Fibroblast of skin of left biceps (primary cell): ENCODE measurements around the gene RBX1.
"Not testable (repeated sequence)": the region's sequence is repeated elsewhere in the genome, so short reads cannot be mapped to it uniquely, and the experiment has no call there.

Source experiments
- DNase-seq, 2 experiments: peaks; one replicate each; pipeline ENCODE4 v3.0.0-alpha.2; 2013; ENCODE audit warnings: low read depth in 2 of 2

RBX1 gene

DNA sequence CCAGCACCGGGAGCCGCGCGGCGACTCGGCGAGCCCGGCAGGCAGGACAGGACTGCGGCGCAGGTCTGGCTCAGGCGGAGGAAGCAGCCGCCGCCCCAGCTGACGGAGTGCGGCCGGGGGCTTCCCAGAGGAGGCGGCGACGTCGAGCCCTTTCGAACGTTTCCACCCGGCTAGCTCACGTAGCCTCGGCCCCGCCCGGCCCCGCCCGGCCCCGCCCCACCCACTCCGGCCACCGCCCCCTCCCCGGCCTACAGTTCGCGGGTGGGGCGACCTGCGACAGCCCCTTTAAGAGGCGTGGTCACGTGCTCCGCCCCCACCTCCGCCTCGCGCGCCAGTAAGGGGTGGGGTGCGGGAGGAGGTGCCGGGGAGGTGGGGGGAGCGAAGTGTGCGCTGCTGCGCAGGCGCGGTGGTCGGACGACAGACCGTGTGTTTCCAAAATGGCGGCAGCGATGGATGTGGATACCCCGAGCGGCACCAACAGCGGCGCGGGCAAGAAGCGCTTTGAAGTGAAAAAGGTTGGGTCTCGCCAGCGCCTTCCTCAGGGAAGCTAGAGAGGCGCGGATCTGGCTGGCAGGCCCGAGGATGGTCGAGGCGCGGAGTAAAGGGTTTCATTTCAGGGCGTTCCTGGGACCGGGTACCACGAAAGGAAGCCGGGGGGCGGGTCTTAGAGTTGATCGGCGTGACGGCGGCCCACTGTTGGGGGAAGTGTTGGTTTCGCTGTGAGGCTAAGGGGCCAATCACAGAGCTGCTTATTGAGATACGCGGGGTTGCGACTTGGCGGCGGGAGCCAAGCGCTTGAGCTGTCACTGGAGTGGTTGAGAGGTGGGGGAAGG lies at the start of gene RBX1:
TSS of gene RBX1 (plus strand) at position 417 of the 833 bp plus-strand sequence. CDS start at position 438, 21 bp downstream.
- DNase-seq: peak; percentile 95 to 97

DNA sequence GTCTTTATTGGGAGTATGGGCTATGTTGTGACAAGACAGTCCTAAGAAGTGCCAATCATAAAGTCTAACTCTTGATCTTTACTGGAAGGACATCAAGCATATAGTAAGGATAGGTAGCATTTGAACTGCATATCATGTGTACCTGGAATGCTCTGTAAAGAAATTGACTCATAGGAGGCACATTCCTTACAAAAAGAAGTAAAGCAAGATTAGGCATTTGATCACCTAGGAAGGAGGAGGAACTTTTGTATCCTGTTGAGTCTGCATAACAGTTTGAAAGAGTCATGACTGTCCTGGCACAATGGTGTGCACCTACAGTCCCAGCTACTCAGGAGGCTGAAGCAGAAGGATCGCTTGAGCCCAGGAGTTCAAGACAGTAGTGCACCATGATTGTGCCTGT lies 47.1 kb upstream of the RBX1 start:
- DNase-seq: no peak

DNA sequence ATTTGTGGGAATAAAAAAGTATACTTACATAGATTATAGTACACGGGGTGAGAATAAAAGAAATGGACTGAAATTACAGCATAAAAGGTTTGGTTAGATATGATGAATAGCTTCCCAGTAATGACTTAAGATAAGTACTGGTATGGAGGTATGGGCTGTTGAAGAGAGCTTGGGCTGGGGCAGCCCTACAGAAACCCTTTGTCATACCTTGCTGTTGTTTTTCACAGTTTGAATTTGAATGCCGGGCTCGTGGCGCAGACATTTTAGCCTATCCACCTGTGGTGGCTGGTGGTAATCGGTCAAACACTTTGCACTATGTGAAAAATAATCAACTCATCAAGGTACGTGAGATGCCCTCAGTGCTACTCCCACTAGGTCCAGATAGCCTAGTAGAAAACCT lies 42.3 kb upstream of the RBX1 start:
- no peak for DNase-seq

DNA sequence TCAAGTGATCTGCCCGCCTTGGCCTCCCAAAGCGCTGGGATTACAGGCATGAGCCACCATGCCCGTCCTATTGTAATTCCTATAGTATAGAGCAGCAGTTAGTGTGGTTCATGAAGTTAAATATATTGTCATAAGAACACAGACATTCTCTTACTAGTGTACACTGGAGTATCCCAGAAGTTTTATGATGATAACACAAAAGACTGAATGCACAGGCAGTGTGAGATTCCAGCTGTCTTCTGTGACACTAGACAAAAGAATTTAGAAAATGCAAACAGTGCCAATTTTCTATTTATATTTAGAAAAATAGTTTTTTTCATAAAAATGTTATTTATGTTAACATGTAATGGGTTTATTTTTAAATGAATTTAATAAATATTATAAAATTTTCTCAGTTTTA lies 39.4 kb upstream of the RBX1 start:
- no peak for DNase-seq

DNA sequence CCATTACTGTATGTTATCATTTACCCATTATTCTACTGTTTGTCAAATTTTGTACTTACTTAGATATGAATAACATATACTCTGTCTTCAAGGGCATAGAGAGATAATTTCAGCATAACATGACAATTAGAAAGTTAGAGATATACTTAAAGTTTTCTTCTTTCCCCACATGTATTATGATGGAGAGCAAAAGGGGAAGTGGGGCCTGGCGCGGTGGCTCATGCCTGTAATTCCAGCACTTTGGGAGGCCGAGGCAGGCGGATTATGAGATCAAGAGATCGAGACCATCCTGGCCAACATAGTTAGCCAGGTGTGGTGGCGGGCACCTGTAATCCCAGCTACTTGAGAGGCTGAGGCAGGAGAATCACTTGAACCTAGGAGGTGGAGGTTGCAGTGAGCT lies 38.2 kb upstream of the RBX1 start:
- DNase-seq: not testable (repeated sequence)

DNA sequence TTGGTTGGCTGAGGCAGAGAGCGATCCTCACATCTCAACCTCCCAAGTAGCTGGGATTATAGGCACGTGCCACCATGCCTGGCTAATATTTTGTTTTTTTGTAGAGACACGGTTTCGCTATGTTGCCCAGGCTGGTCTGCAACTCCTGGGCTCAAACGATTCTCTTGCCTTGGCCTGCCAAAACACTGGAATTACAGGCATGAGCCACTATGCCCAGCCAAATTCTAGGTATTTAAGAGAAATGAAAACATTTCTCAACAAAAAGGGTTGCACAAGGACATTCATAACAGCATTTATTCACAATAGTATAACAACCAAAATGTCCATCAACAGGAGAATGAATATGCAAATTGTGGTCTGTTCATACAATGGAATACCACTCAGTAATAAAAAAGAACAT lies 31.7 kb upstream of the RBX1 start:
- DNase-seq: no peak

DNA sequence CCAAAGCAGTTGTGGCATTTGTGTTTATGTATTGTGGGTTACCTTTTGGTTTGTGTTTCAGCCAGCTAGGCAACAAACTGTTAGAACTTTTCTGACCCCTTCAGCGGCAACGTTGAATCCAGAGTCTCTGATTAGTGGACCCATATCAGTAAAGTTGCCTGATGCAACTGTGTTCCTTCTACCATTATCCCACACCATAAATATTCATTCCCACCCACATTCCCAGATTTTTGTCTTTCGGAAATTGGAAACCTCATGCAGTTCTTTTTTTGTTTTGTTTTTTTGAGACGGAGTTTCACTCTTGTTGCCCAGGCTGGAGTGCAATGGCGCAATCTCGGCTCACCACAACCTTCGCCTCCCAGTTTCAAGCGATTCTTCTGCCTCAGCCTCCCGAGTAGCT lies 30.7 kb upstream of the RBX1 start:
- DNase-seq: no peak

DNA sequence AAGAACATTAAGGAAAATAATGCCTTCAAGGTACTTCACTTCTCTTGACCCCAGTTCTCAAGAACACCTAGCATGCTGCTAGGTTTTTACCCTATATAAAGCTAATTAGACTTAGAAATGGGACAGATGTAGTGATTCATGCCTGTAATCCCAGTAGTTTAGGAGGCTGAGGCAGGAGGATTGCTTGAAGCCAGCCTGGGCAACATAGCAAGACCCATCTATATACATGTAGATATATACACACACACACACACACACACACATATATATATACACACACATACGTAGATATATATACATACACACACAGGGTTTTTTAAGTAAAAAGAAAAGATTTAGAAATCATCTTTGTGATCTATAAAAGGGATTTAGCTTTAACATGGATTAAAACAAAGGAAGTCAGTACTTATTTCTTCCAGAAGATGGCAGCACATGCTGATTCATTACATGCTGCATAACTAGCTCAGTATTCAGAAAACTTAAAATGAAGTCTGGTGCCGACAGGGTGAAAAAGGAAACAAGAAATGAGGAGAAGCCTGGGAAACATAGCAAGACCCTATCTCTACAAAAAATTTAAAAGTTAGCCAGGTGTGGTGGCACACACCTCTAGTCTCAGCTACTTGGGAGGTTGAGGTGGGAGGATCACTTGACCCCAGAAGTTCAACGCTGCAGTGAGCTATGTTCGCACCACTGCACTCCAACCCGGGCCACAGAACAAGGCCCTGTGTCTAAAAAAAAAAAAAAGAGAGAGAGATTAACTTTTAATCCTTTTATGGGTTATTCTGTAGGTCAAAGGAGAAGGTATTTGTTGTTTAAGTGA lies 28.5 kb upstream of the RBX1 start:
- peak; percentile 26 to 30 for DNase-seq

DNA sequence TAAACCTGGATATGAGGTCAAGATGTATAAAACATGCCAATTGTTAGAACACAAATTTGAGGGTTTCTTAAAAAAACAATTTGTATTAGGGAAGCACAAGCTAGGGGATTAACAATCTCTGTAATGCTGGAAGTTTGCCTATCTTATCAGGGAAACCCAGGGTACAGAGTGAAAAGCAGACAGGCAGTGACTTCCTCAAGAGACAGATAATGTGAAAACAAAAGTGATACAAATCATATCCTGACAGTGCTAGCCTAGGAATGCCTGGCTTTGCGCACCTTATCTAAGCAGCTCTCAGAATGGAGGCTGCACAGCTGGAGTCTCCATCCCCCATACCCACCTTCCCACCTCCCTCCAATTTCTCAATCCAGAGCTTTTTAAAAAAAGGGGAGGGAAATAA lies 22.5 kb upstream of the RBX1 start:
- no peak for DNase-seq

DNA sequence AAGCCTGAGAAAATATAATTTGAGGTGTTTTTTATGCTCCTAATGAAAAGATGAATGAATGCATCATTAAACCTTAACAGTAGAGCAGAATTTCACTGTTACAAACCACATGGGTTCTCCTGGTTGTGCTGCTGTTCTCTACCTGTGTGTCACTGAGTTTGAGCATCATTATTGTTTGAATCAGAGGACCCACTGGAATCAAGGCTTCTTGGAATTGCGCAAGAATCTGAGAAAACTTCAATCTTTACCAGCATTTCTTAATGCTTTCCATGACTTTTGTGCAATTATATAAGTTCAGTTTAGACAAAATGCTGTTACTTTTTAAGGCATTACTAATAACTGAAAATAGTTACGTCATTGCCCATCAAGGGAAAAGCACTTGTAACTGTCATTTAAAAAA lies 18.8 kb upstream of the RBX1 start:
- no peak for DNase-seq

DNA sequence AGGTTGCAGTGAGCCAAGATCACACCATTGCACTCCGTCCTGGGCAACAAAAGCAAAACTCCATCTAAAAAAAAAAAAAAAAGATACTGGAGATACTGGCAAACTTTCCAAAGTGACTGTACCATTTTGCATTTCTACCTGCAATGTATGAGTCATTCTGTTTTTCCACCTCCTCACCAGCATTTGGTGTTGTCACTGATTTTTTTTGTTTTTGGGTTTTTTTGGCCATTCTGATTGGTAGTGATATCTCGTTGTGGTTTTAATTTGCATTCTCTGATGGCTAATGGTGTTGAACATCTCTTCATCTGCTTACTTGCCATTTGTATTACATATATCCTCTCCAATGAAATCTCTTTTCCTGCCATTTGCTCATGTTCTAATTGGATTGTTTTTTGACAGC lies 12.0 kb upstream of the RBX1 start:
- no peak for DNase-seq

DNA sequence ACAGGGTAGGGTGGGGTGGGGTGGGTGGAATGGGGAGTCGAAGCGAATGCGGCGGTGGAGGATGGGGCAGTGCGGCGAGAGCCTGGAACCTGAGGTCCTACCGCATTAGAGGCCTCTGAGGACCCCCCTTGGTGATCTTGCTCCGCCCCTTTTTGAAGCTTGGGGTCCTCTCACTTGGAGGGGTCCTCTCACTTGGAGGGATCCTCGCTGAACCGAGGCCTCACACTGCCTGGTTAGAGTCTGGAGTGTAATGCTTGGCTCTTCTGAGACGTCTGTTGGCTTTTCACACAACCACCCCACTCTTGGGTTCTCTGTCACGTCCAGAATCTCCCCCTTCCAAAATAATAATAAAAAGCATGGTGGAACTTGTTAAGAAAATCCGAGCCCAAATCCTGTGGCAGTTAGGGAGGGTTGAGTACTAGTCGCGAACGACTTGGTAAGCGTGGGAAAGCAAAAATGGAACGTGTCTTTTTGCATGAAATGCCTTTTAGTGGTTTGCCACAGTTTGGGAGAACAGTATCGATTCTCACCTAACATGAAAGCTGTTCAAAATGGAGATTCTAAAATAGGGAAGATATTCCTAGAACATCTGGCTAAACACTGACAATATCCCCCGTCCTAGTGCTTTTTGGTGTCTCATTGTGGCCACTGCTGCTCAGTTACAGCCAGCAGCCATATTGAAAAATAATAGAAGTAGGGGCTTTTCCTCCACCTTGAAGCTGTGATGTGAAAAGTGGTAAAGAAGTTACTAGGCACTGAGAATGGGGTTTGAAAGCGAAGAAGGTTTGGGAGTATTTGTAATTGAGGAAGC lies 822 bp downstream of the RBX1 start:
- DNase-seq: no peak

DNA sequence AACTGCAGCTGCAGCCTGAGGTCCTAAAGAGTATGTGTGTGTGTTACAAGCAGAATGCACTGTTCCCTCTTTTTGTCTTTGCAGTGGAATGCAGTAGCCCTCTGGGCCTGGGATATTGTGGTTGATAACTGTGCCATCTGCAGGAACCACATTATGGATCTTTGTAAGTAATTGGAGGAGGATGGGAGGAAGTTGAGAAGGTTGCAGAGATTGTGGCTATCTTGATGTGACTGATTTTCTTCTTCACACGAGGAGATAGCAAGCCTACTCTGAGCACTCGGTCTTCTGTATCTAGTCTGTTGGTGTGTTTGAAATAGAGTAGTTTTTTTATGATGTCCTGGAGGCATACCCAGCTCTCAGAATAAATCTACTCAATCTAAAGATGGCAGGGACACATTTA lies 2.3 kb downstream of the RBX1 start:
- no peak for DNase-seq

DNA sequence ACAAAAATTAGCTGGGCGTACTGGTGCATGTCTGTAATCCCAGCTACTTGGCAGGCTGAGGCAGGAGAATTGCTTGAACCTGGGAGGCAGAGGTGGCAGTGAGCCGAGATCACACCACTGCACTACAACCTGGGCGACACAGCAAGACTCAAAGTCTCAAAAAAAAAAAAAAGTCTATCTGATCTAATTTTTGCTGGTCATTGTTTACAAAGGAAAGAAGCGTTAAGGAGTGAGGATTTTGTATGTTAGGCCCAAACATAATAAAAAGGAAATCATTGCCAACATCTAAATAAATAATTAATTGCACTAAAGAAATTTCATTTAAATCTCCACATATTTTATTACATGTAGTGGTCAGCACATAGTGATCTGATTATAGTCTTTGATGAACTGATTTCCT lies 2.9 kb downstream of the RBX1 start:
- no peak for DNase-seq

DNA sequence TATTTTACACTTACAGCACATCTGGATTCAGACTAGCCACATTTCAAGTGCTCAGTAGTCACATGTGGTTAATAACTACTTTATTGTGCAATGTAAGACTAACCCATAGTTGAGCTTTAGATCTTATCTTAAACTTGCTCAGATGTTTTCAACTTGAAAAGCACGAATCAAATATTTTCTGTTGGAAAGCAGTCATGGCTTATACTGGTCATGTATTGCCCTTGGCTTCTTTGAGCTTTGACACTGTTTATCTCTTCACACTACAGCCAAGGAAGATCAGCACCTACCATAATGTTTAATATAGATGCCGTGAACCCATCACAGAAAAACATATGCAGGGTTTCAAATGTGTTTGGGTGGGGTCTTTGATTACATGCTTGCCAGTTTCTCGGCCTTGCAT lies 4.4 kb downstream of the RBX1 start:
- DNase-seq: peak; percentile 25 to 39

DNA sequence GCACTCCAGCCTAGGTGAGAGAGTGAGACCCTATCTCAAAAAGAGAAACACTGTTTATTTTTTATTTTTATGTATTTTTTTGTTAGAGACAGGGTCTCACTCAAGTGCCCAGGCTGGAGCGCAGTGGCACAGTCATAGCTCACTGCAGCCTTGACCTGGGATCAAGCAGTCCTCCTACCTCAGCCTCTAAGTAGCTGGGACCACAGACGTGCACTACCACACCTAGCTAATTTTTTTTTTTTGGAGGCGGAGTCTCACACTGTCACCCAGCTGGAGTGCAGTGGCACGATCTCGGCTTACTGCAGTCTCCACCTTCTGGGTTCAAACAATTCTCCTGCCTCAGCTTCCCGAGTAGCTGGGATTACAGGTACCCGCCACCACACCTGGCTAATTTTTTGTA lies 6.4 kb downstream of the RBX1 start:
- DNase-seq: no peak

DNA sequence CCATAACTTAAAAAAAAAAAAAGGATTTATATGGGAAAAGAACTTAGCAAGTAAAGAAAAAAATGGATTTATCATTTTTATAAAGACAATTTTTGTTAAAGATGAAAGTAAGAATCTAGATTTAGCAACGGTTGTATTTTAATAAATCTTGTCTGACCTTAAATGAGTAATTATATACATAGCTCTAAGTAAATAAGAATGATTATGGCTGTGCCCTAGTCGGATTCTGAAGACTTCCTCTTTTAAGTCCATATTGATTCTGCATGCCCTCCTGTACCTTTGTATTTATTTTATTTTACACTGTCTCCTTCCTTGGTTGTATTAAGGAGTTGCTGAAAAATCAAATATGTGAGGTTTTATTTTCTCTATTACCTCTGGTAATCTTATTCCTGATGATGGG lies 7.1 kb downstream of the RBX1 start:
- no peak for DNase-seq

DNA sequence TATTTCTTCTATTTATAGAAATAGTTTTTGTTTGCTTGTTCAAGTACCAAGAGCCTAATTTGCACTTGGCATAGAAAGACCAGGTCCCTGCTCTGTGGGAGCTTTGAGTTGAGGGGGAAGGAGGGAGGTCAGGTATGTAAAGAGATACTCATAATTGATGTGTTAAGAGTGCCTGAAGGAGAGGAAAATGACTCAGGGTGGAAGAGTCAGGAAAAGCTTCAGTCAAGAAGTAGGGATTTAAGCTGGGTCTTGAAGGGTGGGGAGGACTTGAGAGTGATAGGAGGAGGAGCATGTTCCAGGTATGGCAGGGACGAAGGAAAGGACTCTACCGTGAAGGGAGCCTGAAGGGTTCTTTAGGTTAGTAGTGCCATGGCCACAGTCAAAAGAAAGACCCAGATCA lies 9.0 kb downstream of the RBX1 start:
- DNase-seq: no peak

DNA sequence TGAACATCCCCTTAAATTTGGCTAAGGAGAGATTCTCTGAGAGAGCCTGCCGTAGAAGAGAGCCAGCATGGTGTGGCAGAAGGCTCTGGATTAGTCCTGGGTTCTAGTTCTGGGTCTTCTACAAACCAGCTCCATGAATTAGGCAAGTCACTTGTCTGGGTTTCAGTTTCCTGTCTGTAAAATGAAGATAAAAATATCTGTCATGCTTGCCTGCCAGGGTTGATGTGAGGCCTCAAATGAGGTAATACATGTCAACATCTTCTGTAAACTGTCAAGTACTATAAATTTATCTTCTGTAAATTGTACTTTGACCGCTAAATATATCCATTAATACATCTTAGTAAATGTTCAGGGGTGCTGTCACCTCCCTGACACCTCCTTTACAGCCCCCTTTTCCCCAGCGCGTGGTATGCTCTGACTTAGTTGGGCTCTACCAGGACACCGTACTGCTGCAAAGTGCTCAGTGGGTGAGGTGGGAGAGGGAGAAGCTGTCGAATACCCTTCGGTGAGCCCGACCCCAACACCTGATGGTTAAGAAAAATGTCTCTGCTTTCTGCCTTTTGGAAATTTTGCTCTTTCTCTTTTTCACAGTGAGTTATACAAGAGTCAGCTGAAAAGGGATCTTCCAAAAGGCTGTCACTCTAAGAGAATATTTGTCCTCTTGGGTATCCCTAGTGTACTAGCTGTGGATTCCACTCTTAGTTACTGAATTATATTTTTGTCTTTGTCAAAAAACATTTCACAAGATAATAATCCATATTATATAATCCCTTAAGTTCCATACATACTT lies 15.0 kb downstream of the RBX1 start:
- DNase-seq: no peak

DNA sequence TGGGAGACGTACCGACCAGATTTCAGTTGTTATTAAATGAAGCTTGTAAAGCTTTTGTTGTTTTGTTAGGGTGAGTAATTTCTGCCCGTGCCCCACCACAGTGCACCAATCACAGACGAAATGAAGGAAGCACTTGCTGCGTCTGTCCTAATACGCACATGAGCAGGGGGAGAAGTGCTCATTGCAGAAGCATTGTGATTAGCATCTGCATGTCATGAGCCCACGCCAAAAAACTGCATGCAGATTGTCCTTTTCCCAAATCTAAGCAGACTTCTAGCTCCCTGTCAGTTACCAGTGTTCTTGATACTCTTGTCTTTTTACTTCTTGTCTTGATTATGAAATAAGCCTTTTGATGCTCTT lies 15.5 kb downstream of the RBX1 start:
- no peak for DNase-seq

DNA sequence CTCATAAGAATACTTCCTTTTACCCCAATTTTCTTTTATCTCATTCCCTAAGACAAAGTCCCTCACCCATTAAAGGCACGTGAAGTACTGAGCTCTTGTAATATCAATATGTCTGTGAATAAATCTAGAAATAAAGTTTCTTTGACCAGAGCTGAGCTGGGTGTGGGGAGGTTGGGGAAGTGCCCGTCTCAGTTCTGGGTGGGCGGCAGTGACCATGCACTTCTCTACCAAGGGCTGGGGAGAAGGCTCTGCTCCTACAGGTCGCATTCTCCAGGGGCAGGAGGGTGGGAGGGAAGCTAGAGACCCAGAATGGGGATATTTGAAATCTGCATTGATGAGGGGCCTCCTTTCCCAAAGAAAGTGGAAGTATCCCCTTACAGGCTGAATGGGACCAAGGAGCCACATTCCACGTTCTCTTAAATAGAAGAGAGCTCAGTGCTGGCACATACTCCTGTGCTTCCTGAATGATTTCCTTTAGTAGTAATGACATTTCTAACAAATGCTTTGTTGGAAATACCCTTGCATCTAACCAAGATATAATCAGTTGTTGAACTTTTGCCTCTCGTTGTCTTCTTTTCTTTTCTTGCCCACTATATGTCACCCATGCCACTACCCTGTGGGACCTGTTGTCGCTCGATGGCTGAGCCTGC lies 16.1 kb downstream of the RBX1 start:
- DNase-seq: no peak
